ENCODE results near the gene ZNF593OS. TPM values are rescaled to one million over a fixed set of nuclear protein-coding genes. Genes with fewer than 3 reads are reported as not detected.

ZNF593OS gene
- polyA plus RNA-seq, 1 experiment: not detected

GRCh38 chr1:26215246-26215645 is 43.6 kb upstream of the ZNF593OS start:
- POLR2A ChIA-PET: no interaction called here
- Histone ChIP-seq H3K27ac (ENCODE audit: low read depth, low read length) (no peak overlapping the region), H3K27me3 (ENCODE audit: control insufficient read depth, insufficient read depth, low read length) (peaks cover 11% of the 10 kb centered on the region), H3K9me3 (ENCODE audit: control insufficient read depth, insufficient read depth, low read length) (no peaks in the 10 kb centered on the region; the same call in 1 of the 2 replicates), H3K4me3 (ENCODE audit: low read depth, low read length) (no peak overlapping the region)
- no peak for DNase-seq (ENCODE audit: low read depth, low spot score)
- TF ChIP-seq, protein P1, sequence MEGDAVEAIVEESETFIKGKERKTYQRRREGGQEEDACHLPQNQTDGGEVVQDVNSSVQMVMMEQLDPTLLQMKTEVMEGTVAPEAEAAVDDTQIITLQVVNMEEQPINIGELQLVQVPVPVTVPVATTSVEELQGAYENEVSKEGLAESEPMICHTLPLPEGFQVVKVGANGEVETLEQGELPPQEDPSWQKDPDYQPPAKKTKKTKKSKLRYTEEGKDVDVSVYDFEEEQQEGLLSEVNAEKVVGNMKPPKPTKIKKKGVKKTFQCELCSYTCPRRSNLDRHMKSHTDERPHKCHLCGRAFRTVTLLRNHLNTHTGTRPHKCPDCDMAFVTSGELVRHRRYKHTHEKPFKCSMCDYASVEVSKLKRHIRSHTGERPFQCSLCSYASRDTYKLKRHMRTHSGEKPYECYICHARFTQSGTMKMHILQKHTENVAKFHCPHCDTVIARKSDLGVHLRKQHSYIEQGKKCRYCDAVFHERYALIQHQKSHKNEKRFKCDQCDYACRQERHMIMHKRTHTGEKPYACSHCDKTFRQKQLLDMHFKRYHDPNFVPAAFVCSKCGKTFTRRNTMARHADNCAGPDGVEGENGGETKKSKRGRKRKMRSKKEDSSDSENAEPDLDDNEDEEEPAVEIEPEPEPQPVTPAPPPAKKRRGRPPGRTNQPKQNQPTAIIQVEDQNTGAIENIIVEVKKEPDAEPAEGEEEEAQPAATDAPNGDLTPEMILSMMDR (IDR thresholded peaks at IDR 0.05; ENCODE audit: low read depth, low read length): no peak
- CTCF ChIA-PET: no interaction called here

GRCh38 chr1:26213335-26213905 is 41.8 kb upstream of the ZNF593OS start:
- H3K27ac ChIP-seq (ENCODE audit: low read depth, low read length): no peak overlapping the region
- H3K9me3 ChIP-seq (ENCODE audit: control insufficient read depth, insufficient read depth, low read length): no peaks in the 10 kb centered on the region
- H3K27me3 ChIP-seq (ENCODE audit: control insufficient read depth, insufficient read depth, low read length): peaks cover 16% of the 10 kb centered on the region
- no peak for DNase-seq (ENCODE audit: low read depth, low spot score)
- TF ChIP-seq, protein P1 (IDR thresholded peaks at IDR 0.05; ENCODE audit: low read depth, low read length): no peak
- ChIA-PET CTCF (interaction anchor here (0.8 to 2.3 kb wide), 4 partner anchors 20 to 204 kb away, joined by 3 to 7 read pairs (median 5); partner anchors contain the start of gene CEP85), POLR2A (no interaction called here)
- no peak overlapping the region for H3K4me3 ChIP-seq (ENCODE audit: low read depth, low read length)

DNA sequence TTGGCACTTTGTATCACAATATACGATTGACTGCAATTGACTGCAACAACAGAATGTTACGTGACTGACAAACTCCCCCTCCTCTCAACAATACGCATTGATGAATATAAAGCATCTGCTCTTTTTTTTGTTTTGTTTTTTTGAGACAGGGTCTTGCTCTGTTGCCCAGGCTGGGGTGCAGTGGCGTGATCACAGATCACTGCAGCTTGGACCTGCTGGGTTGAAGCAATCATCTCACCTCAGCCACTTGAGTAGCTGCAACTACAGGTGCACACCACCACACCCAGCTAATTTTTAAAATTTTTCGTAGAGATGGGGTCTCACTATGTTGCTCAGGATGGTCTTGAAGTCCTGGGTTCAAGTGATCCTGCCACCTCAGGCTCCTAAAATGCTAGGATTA is 41.1 kb upstream of the ZNF593OS start:
- ChIA-PET CTCF (interaction anchor here (0.8 to 2.3 kb wide), 4 partner anchors 21 to 204 kb away, joined by 3 to 7 read pairs (median 4); partner anchors contain the start of gene CEP85), POLR2A (no interaction called here)
- no peak overlapping the region for H3K27ac ChIP-seq (ENCODE audit: low read depth, low read length)
- no peak overlapping the region for H3K4me3 ChIP-seq (ENCODE audit: low read depth, low read length)
- TF ChIP-seq, protein P1 (IDR thresholded peaks at IDR 0.05; ENCODE audit: low read depth, low read length): no peak
- DNase-seq (ENCODE audit: low read depth, low spot score): no peak
- peaks cover 18% of the 10 kb centered on the region for H3K27me3 ChIP-seq (ENCODE audit: control insufficient read depth, insufficient read depth, low read length)
- H3K9me3 ChIP-seq (ENCODE audit: control insufficient read depth, insufficient read depth, low read length): no peaks in the 10 kb centered on the region

- ChIA-PET CTCF (interaction anchor here (1.9 to 2.1 kb wide), 2 partner anchors 24 to 207 kb away, joined by 6 read pairs; partner anchors contain the start of gene CEP85), POLR2A (interaction anchor here (0.6 kb wide), 1 partner anchor 25 kb away, joined by 5 read pairs; no protein-coding TSS in a partner anchor)
- no peak overlapping the region for H3K27ac ChIP-seq (ENCODE audit: low read depth, low read length)
- no peak for DNase-seq (ENCODE audit: low read depth, low spot score)
- TF ChIP-seq, protein P1 (IDR thresholded peaks at IDR 0.05; ENCODE audit: low read depth, low read length): no peak
- no peaks in the 10 kb centered on the region for H3K9me3 ChIP-seq (ENCODE audit: control insufficient read depth, insufficient read depth, low read length)
- peaks cover 18% of the 10 kb centered on the region for H3K27me3 ChIP-seq (ENCODE audit: control insufficient read depth, insufficient read depth, low read length)
- no peak overlapping the region for H3K4me3 ChIP-seq (ENCODE audit: low read depth, low read length)
Measured at GRCh38 chr1:26210147-26210870, 38.7 kb upstream of the ZNF593OS start.
